ENCODE results near the gene C9orf50.
A peak's percentile ranks its signal among the peaks of the same experiment; 100 is the strongest.

The C9orf50 gene

DNA sequence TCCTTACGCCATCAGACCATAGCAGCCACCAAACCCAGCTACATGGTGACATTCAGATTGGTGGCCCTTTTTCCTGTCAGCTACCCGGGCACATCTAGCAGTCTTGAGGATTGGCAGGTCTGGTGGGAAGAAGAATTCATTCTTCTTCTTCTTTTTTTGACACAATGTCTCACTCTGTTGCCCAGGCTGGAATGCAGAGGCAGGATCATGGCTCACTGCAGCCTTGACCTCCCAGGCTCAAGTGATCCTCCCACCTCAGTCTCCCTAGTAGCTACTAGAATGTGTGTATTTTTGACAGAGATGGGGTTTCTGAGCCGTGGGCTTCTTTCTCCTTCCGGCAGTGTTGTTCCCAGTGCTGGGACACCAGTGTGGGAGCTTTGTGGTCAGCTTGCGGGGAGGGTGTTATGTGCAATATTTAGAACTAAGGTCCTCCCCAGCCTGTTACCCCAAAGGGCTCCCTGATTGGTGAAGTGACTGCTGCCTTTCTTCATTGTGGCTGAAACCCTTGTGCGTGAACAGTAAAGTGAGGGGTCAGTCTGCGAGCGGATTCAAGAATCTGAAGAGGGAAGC lies 8.4 kb upstream of the C9orf50 start:
- no peak for DNase-seq

- peak; percentile 13 for DNase-seq
Observed at GRCh38 chr9:129628709-129629108, 7.8 kb upstream of the C9orf50 start.

- no peak for DNase-seq
Observed at GRCh38 chr9:129627556-129628440, 6.9 kb upstream of the C9orf50 start.

- no peak for DNase-seq
Observed at GRCh38 chr9:129626625-129627284, 5.9 kb upstream of the C9orf50 start.

DNA sequence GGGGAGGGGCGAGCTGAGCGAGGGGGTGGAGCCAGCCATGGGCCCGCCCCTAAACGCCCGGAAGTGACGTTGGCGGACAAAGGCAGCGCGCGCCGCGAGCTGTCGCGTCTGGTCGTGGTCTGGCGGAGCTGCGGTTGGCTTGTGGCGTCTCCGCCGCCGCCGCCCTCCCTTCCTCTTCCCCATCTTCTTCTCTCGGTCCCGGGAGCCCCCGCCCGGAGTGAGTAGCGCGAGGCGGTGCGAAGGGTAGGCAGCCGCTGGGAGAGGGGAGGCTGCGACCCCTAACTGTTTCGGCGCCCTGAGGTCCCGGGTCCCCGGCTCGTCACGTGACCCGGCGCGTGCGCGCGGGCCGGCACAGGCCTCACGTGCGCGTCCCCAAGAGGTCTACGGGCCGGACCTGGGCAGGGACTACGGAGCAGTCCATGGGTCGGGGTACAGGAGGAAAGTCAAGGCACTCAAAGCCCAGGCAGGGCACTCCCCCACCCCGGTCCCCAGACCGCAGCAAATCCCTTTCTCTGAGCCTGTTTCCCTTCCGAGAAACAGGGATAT lies 5.3 kb upstream of the C9orf50 start, which contains the start of gene NTMT1:
Gene NTMT1, plus strand, starts transcription at position 85 of the 546 bp plus-strand sequence. CDS start 6,541 bp downstream, outside the sequence.
- DNase-seq = peak; percentile 91

DNA sequence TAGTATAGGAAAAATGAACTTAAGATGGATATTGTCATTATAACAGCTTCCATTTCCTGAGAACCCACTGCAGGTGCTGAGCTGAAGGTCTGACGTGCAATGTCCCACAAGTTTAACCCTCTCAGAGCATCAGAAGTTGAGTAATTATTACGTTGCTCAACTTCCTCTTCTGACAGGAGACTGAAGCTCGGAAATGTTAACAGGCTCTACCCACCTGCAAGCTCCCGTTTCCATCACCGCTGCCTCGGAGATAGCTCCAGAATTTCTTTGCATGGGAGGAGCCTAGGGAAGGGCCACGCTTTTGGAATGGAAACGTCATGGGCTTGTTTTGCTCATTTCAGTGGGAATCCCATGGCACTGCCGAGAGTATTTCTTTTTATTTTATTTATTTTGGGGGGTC lies 4.0 kb upstream of the C9orf50 start:
- DNase-seq = no peak

- peak; percentile 60 for DNase-seq
Observed at GRCh38 chr9:129624168-129624759, 3.4 kb upstream of the C9orf50 start.

- no peak for DNase-seq
Observed at GRCh38 chr9:129623331-129623730, 2.4 kb upstream of the C9orf50 start.

DNA sequence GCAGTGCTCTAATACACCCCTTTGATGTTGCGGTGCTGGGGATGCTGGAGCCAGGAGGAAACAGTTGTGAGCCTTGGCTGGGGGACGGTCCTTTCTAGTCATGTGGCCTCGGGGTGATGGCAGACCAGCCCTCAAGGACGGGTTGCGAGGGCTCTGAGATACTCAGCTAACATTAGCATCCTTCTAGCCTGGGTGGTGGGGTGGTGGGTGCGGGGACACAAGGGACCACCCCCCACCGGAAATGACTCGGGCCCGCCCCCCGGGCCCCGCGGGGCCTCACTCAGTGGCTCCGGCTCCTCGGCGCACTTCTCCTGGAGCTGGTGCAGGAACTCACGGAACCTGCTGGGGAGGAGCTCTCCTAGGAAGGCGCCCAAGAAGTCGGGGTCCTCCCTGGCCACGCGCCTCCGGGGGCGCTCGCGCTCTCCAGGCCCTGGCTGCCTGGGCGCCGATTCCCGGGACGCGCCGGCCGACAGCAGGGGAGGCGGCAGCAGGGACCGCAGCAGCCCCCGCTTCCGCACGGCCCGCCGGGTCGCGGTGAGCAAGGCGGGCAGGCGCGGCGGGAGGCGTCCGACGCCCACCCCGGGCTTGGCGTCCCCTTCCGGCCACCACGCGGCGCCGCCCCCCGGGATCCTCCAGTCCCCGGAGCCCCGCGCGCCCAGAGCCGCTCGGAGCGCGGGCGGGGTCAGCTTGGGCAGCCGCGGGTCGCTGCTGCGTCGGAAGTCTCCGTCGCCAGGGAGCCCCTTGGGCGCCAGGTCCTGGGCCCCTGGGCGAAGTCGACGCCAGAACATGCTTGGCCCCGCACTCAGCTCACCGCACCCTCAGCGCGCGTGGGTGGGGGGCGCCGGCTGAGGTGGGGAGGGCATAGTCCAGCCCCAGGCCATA lies 873 bp downstream of the C9orf50 start:
- no peak for DNase-seq

DNA sequence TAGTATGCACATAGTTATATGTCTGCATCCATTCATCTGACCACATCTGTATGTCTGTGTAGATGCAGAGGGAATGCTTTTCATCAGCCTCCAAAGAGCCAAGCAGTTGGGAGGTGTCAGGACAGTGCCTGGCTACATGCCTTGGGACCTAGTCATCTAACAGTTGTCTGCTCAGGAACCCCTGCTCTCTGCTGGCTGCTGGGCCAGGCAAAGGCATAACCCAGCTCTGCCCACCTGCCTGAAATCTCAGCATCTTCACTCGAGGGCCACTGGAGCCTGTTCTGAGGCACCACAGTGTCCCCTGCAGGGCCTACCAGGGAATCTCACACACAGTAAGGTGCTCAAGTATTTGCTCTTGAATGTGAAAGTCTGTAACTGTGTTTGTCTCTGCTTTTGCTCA lies 3.7 kb downstream of the C9orf50 start:
- DNase-seq = no peak

DNA sequence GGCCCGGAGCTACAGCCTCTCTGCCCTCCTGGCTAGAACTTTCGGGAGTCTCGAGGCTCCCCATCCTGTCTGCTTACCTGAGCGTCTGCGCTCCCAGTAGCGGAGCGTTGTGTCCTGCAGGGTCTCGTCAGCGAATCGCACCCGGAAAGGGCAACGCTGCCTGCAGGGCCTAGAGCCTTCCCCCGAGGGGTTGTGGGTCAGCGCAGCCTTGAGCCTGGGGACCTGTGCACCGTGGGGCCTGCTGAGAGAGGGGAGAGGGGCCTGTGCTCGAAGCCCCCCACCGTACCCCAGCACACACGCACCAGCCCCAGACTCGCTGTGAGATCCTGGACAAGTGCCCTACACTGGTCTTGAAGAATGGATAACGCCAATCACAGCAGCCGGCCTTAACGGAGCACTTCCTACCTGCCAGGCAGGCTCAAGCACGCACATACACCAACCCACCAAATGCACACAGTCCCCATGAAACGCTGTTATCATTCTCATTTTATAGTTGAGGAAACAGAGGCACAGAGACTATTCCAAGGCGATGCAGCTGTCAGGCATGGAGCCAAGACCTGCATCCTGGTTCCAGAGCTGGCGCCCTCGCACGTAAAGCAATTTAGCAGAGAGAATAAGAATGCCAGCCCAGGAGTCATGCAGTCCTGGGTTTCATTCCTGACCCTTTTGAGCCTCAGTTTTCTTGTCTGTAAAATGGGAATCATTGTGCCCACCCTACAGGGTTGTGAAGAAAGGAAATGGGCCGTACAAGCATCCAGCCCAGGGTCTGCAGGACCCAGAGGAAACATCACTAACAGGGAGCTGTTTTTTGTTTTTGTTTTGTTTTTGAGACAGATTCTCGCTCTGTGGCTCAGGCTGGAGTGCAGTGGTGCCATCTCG lies 5.3 kb downstream of the C9orf50 start:
- DNase-seq = no peak

DNA sequence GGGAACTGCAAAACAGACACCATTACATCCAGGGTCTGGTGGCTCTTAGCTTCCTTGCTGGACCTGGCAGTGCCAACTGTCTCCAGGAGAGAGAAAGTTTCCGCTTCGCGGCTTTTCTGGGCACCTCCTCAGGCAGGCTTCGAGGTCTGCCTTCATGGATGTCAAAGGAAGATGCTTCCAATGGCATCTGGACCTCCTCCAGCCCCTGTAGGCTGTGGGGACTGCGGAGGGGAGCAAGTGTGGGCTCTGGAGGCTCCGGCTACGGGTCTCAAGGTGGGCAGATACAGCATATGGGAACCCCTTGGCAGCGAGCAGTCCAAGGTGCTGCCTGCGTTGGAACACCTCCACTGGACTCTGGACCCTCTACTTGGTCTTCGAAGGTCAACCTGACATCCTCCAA lies 6.0 kb downstream of the C9orf50 start:
- no peak for DNase-seq

GRCh38 chr9:129613520-129614175 lies 7.3 kb downstream of the C9orf50 start:
- DNase-seq = peak; percentile 73

- DNase-seq = no peak
Observed at GRCh38 chr9:129612815-129613519, 7.9 kb downstream of the C9orf50 start.

- no peak for DNase-seq
Observed at GRCh38 chr9:129612123-129612522, 8.8 kb downstream of the C9orf50 start.

DNA sequence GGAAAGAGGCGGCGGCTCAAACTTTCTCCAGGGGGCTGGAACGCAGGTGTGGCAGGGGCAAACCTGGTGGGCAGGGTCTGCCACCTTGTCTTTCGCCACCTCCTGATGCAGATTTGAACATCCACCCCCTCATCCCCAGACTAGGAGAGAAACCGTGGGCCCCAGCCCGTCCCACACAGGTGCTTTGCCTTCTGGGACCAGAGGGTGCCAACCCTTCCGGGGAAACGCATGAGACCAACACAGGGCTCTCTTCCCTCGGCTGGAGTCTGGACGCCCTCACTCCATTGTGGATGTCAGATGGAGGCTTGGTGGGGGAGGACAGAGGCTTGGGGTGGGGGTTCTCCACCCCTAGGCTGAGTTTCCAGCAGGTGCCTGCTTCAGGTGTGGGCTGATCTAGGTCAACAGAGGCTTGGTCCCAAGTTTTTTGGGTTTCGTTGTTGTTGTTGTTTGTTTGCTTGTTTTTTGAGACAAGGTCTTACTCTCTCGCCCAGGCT lies 9.5 kb downstream of the C9orf50 start:
- DNase-seq = no peak

GRCh38 chr9:129610473-129611306 lies 10.2 kb downstream of the C9orf50 start:
- peak; percentile 87 for DNase-seq

DNA sequence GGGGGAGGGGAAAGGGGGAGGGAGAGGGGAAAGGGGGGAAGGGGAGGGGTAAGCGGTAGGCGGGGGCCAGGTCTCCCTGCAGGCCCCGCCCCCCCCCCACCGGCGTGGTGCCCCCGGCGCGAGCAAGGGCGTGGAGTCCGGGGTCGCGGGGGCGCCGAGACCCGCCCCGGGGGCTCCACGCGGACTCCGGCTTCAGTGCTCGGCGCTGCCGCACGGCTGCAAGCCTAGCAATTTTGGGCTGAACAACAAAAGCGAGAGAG lies 10.8 kb downstream of the C9orf50 start:
- DNase-seq = no peak
